Measurements from ENCODE around the gene ALK. TPM values are rescaled to one million over a fixed set of nuclear protein-coding genes. Genes with fewer than 3 reads are reported as not detected.

The ALK gene
- total RNA-seq, 6 donors from 2014 or later = 0.17 to 2.1 (median 0.35) TPM

- Histone ChIP-seq H3K27ac (no peak overlapping the region), H3K4me3 (no peak overlapping the region), H3K4me1 (no peaks in the 10 kb centered on the region), H3K36me3 (no peaks in the 10 kb centered on the region), H3K9me3 (no peaks in the 10 kb centered on the region), H3K27me3 (no peaks in the 10 kb centered on the region)
- 76 to 90% methylated on average over 3 of the region's 3 CpGs for WGBS, 2 donors
- no peak for DNase-seq
- no peak for ATAC-seq (ENCODE audit: low FRiP score in 2 of 2)
- TF ChIP-seq CTCF (IDR thresholded peaks at IDR 0.05) (no peak), EP300 (IDR thresholded peaks at IDR 0.05) (no peak), POLR2AphosphoS5 (IDR thresholded peaks at IDR 0.05) (no peak)
Observed at GRCh38 chr2:29253026-29253425, 668.4 kb downstream of the ALK start.

- Histone ChIP-seq H3K4me3 (no peak overlapping the region), H3K4me1 (no peaks in the 10 kb centered on the region), H3K27ac (no peak overlapping the region), H3K36me3 (no peaks in the 10 kb centered on the region), H3K9me3 (no peaks in the 10 kb centered on the region), H3K27me3 (no peaks in the 10 kb centered on the region)
- 85 to 93% methylated on average over 5 of the region's 5 CpGs for WGBS, 2 donors
- no peak for DNase-seq
- TF ChIP-seq CTCF (IDR thresholded peaks at IDR 0.05) (no peak), POLR2A (IDR thresholded peaks at IDR 0.05) (no peak), POLR2AphosphoS5 (IDR thresholded peaks at IDR 0.05) (no peak), EP300 (IDR thresholded peaks at IDR 0.05) (no peak)
- no peak for ATAC-seq (ENCODE audit: low FRiP score in 2 of 2)
Observed at GRCh38 chr2:29251406-29251805, 670.0 kb downstream of the ALK start.

- no peaks in the 10 kb centered on the region for H3K36me3 ChIP-seq
- H3K4me3 ChIP-seq = no peak overlapping the region
- H3K27me3 ChIP-seq = no peaks in the 10 kb centered on the region
- DNase-seq (no peak), ATAC-seq (ENCODE audit: low FRiP score in 2 of 2) (no peak)
- no peaks in the 10 kb centered on the region for H3K9me3 ChIP-seq
- TF ChIP-seq POLR2A (IDR thresholded peaks at IDR 0.05) (no peak), EP300 (IDR thresholded peaks at IDR 0.05) (no peak), CTCF (IDR thresholded peaks at IDR 0.05) (no peak), POLR2AphosphoS5 (IDR thresholded peaks at IDR 0.05) (no peak)
- no peak overlapping the region for H3K27ac ChIP-seq
- H3K4me1 ChIP-seq = no peaks in the 10 kb centered on the region
- whole genome bisulfite sequencing, 2 donors = 94% methylated on average over 4 to 7 of the region's 7 CpGs
Observed at GRCh38 chr2:29250977-29251376, 670.4 kb downstream of the ALK start.

- 45 to 49% methylated on average over 11 of the region's 11 CpGs for WGBS, 2 donors
- Histone ChIP-seq H3K27ac (no peak overlapping the region), H3K4me1 (no peaks in the 10 kb centered on the region), H3K27me3 (no peaks in the 10 kb centered on the region), H3K4me3 (no peak overlapping the region), H3K36me3 (no peaks in the 10 kb centered on the region), H3K9me3 (no peaks in the 10 kb centered on the region)
- no peak for ATAC-seq (ENCODE audit: low FRiP score in 2 of 2)
- TF ChIP-seq EP300 (IDR thresholded peaks at IDR 0.05) (no peak), POLR2A (IDR thresholded peaks at IDR 0.05) (no peak), POLR2AphosphoS5 (IDR thresholded peaks at IDR 0.05) (no peak), CTCF (IDR thresholded peaks at IDR 0.05) (no peak)
- no peak for DNase-seq
Observed at GRCh38 chr2:29249666-29250253, 671.6 kb downstream of the ALK start.

- Histone ChIP-seq H3K27me3 (no peaks in the 10 kb centered on the region), H3K4me1 (no peaks in the 10 kb centered on the region), H3K4me3 (no peak overlapping the region), H3K9me3 (no peaks in the 10 kb centered on the region), H3K36me3 (no peaks in the 10 kb centered on the region), H3K27ac (no peak overlapping the region)
- TF ChIP-seq EP300 (IDR thresholded peaks at IDR 0.05) = no peak
- no peak for TF ChIP-seq POLR2A (IDR thresholded peaks at IDR 0.05)
- TF ChIP-seq CTCF (IDR thresholded peaks at IDR 0.05) = no peak
- TF ChIP-seq POLR2AphosphoS5 (IDR thresholded peaks at IDR 0.05) = no peak
- ATAC-seq (ENCODE audit: low FRiP score in 2 of 2) = no peak
- no peak for DNase-seq
- 89 to 93% methylated on average over 6 to 7 of the region's 7 CpGs for WGBS, 2 donors
Observed at GRCh38 chr2:29247336-29247914, 674.0 kb downstream of the ALK start.
